HL-60 (cell line): ENCODE results near the gene ROBO1.

ENCODE experiments used
- DNase-seq, 2 experiments: peaks; one replicate each; pipeline ENCODE4 v3.0.0-alpha.2; 2010 to 2020; ENCODE audit warnings: low read depth in 1 of 2, low spot score in 1 of 2
- H3K27ac ChIP-seq: fragments of 250-450 bp; sonication (Bioruptor Pico); replicated peaks from 2 replicates; pipeline ENCODE4 v1.5.1; 2020; ENCODE audit warnings: mild to moderate bottlenecking, moderate library complexity
- H3K27me3 ChIP-seq: fragments of 250-450 bp; sonication (Bioruptor Pico); 2 replicates; pipeline ENCODE4 v1.5.1; 2021; ENCODE audit warnings: mild to moderate bottlenecking, moderate library complexity; ENCODE audit not compliant: insufficient read depth, poor library complexity, severe bottlenecking
- H3K4me3 ChIP-seq: replicated peaks from 2 replicates; pipeline ENCODE4 v1.5.1; 2011; ENCODE audit warnings: mild to moderate bottlenecking, control low read depth, low read length; ENCODE audit not compliant: insufficient read depth
- GABPA ChIP-seq: IDR thresholded peaks from 2 replicates; pipeline ENCODE4 v1.6.1; 2012; ENCODE audit warnings: low read depth
- POLR2AphosphoS5 ChIP-seq: IDR thresholded peaks from 2 replicates; pipeline ENCODE4 v1.6.1; 2012; ENCODE audit warnings: low read depth
- SPI1 ChIP-seq: IDR thresholded peaks from 2 replicates; pipeline ENCODE4 v1.6.1; 2012; ENCODE audit warnings: low read depth, mild to moderate bottlenecking, borderline replicate concordance
- TF ChIP-seq, protein P1 (sequence below): IDR thresholded peaks from 2 replicates; pipeline ENCODE4 v1.6.1; 2012; ENCODE audit warnings: low read depth; ENCODE audit not compliant: insufficient replicate concordance
- TF ChIP-seq, protein P2 (sequence below): IDR thresholded peaks from one replicate; pipeline ENCODE4 v1.5.1; 2011; ENCODE audit warnings: low read length, control low read depth, inconsistent platforms; ENCODE audit not compliant: insufficient read depth

ROBO1 gene

DNA sequence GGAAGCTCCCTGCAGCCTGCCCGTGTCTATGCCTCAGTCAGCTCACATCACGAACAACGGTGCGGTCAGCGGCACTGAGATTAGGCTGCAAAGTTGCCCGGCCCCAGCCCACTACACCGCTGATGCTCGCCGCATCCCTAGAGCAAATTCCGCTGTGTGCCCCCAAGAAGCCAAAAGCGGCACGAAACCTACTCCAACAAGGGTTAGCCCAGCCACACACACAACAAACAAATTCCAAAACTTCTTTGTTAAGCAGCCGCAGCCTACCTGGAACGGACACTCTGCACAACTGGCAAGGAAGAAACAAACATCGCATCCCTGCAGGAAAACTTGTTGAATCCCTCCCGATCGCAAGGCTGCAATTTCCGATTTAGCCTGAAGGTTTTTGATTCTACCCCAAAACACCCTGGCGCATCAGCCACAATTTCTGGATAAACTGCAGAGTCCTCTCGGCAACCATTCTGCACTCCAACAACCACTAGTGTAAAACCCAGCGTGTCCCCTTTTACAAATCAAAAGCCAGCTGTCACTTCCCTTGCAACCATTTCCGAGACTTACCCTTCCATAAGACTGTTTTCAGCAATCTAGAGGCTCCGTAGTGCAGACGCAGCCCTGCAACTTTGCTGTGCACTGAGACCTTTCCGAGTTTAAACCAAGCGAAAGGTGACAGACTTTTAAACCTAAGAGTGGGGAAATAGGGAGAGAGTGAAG is 449 bp downstream of the ROBO1 start:
- no peak for DNase-seq
- peaks cover 19% of the 10 kb centered on the region for H3K27me3 ChIP-seq
- H3K4me3 ChIP-seq: no peak overlapping the region

DNA sequence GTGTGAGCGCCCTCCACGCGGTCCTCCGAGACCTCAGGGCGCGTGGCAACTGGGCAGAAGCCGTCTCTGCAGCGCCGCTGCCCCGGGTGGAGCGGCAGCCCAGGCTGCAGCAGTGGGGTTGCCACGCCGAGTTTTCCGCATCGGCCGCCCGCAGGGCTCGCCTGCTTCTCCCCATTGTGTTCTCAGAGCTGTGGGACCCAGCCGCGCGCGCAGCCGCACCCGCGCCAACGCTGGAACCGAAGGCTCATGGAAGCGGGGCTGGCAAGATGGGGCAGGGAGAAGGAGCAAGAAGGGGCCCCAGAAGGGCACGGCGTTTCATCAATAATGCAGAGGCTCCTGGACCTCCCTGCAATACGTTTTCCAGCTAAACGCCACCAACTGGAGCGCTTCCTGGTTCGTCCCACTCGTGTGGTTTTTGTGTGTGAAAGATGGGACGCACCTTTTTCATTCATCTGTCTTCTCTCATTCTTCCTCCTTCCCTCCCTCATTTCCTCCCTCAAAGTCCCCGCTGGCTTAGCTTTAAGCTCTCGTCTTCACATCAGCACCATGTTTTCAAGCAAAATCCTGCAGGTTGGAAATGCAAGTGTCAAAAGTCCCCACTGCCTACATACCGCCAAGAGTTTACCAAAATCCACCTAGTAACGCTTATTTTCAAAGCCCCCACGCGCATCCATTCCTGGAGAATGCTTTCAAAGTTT is 1.2 kb downstream of the ROBO1 start:
- no peak for DNase-seq
- Histone ChIP-seq H3K27ac (no peak overlapping the region), H3K27me3 (peaks cover 19% of the 10 kb centered on the region), H3K4me3 (no peak overlapping the region)
- TF ChIP-seq, protein P1, sequence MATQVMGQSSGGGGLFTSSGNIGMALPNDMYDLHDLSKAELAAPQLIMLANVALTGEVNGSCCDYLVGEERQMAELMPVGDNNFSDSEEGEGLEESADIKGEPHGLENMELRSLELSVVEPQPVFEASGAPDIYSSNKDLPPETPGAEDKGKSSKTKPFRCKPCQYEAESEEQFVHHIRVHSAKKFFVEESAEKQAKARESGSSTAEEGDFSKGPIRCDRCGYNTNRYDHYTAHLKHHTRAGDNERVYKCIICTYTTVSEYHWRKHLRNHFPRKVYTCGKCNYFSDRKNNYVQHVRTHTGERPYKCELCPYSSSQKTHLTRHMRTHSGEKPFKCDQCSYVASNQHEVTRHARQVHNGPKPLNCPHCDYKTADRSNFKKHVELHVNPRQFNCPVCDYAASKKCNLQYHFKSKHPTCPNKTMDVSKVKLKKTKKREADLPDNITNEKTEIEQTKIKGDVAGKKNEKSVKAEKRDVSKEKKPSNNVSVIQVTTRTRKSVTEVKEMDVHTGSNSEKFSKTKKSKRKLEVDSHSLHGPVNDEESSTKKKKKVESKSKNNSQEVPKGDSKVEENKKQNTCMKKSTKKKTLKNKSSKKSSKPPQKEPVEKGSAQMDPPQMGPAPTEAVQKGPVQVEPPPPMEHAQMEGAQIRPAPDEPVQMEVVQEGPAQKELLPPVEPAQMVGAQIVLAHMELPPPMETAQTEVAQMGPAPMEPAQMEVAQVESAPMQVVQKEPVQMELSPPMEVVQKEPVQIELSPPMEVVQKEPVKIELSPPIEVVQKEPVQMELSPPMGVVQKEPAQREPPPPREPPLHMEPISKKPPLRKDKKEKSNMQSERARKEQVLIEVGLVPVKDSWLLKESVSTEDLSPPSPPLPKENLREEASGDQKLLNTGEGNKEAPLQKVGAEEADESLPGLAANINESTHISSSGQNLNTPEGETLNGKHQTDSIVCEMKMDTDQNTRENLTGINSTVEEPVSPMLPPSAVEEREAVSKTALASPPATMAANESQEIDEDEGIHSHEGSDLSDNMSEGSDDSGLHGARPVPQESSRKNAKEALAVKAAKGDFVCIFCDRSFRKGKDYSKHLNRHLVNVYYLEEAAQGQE: no peak
- no peak for TF ChIP-seq SPI1
- TF ChIP-seq GABPA: no peak
- TF ChIP-seq, protein P2, sequence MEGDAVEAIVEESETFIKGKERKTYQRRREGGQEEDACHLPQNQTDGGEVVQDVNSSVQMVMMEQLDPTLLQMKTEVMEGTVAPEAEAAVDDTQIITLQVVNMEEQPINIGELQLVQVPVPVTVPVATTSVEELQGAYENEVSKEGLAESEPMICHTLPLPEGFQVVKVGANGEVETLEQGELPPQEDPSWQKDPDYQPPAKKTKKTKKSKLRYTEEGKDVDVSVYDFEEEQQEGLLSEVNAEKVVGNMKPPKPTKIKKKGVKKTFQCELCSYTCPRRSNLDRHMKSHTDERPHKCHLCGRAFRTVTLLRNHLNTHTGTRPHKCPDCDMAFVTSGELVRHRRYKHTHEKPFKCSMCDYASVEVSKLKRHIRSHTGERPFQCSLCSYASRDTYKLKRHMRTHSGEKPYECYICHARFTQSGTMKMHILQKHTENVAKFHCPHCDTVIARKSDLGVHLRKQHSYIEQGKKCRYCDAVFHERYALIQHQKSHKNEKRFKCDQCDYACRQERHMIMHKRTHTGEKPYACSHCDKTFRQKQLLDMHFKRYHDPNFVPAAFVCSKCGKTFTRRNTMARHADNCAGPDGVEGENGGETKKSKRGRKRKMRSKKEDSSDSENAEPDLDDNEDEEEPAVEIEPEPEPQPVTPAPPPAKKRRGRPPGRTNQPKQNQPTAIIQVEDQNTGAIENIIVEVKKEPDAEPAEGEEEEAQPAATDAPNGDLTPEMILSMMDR: no peak
- no peak for TF ChIP-seq POLR2AphosphoS5

More for the DNA sequence above, 449 bp downstream of the ROBO1 start:
- TF ChIP-seq POLR2AphosphoS5 (no peak), GABPA (no peak), SPI1 (no peak)
- TF ChIP-seq, protein P1: no peak
- TF ChIP-seq, protein P2: no peak
- no peak overlapping the region for H3K27ac ChIP-seq

DNA sequence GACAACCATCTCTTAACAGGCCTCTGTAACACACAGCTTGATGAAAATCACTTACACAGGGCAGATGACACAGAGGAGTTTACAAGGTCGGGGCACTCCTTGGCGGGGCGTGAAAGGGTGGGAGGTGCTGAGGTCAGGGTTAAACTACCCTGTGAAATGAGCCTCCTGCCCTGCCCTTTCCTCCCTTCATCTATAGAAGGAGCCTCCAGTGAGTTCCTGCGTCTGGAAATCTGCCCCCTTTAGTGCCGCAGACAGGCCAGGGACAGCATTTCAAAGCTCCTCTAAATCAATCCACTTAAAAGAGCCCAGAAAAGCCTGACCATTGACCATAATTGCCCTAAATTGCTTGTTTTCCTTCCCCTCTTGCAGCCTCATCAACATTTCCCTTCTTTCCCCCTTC is 1.9 kb downstream of the ROBO1 start:
- no peak overlapping the region for H3K4me3 ChIP-seq

More for the DNA sequence above, 1.9 kb downstream of the ROBO1 start:
- no peak for DNase-seq
- TF ChIP-seq GABPA (no peak), POLR2AphosphoS5 (no peak), SPI1 (no peak)
- TF ChIP-seq, protein P2: no peak
- TF ChIP-seq, protein P1: no peak
- H3K27me3 ChIP-seq: peaks cover 19% of the 10 kb centered on the region
- H3K27ac ChIP-seq: no peak overlapping the region
